CD4-positive, alpha-beta T cell treated with Interleukin-6 for 4 hours (primary cell): ENCODE data around the gene LZTS2.

Experiments used
- DNase-seq: peaks from one replicate; pipeline ENCODE4 v3.0.0-alpha.2; 2020; ENCODE audit warnings: mixed read lengths

LZTS2 gene

DNA sequence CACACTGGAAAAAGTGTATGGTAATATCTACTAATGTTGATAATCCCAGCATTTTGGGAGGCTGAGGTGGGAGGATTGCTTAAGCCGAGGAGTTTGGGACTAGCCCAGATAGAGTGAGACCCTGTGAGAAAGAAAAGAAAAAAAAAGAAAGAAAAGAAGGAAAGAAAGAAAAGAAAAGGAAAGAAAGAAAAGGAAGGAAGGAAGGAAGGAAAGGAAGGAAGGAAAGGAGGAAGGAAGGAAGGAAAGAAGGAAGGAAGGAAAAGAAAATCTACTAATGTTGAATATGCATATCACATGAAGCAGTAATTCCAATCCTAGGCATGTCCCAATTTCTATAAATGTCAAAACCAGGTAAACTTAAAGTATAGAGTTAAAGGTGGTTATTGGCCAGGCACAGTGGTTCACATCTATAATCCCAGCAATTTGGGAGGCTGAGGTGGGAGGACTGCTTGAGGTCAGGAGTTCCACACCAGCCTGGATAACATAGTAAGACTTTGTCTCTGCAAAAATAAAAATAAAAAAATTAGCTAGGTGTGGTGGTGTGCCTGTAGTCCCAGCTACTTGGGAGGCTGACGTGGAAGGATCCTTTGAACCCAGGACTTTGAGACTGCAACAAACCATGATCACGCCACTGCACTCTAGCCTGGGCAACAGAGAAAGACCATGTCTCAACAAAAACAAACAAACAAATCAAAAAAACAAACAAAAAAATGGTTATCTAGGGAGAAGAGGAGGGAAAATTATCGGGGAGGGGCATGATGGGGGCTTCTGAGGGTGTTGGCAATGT, 57.0 kb downstream of the LZTS2 start:
- no peak for DNase-seq
